D721Med (cell line): ENCODE data around the gene CCDC141.
"Not testable (repeated sequence)": the region's sequence is repeated elsewhere in the genome, so short reads cannot be mapped to it uniquely, and the experiment has no call there.

Experiments
- DNase-seq: peaks from one replicate; pipeline ENCODE4 v3.0.0; 2011; ENCODE audit warnings: low spot score; ENCODE audit not compliant: insufficient read length
- FAIRE-seq: peaks from 2 replicates; lab custom pipeline; 2011; peaks lifted over from hg19 to GRCh38; lab: Jason Lieb, UNC
- TF ChIP-seq, protein P1 (sequence below): IDR thresholded peaks from 2 replicates; pipeline ENCODE4 v1.5.1; 2012; ENCODE audit warnings: mild to moderate bottlenecking, control low read depth; ENCODE audit not compliant: insufficient read depth; ENCODE audit errors: missing control alignments

The CCDC141 gene

DNA sequence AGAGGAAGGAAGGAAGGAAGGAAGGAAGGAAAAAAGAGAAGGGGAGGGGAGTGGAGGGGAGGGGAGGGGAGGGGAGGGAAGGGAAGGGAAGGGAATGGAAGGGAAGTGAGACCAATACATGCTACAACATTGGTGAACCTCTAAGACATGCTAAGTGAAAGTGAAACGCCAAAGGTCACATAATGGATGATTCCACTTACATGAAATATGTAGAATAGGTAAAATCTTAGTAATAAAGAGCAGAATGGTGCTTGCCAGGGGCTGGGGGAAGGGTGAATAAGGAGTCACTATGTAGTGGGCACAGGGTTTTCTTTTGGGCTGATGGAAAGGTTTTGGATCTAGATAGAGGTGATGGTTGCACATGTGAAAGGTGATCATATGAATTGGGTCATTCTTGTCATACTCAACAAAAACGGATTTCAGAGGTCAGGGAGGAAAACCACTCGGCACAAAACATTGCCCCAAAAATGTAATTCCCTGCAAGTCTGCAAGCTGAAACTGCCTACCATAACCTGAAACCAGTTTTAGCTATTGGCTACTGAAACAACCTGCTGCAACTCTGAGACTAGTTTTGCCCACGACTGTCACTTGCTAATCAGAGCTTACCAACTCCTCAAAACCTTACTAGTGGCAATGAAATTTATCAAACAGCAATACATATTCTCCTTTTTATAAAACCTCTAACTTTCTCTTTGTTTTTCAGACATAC lies 59.2 kb downstream of the CCDC141 start:
- TF ChIP-seq, protein P1, sequence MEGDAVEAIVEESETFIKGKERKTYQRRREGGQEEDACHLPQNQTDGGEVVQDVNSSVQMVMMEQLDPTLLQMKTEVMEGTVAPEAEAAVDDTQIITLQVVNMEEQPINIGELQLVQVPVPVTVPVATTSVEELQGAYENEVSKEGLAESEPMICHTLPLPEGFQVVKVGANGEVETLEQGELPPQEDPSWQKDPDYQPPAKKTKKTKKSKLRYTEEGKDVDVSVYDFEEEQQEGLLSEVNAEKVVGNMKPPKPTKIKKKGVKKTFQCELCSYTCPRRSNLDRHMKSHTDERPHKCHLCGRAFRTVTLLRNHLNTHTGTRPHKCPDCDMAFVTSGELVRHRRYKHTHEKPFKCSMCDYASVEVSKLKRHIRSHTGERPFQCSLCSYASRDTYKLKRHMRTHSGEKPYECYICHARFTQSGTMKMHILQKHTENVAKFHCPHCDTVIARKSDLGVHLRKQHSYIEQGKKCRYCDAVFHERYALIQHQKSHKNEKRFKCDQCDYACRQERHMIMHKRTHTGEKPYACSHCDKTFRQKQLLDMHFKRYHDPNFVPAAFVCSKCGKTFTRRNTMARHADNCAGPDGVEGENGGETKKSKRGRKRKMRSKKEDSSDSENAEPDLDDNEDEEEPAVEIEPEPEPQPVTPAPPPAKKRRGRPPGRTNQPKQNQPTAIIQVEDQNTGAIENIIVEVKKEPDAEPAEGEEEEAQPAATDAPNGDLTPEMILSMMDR: no peak
- DNase-seq (no peak), FAIRE-seq (no peak)

DNA sequence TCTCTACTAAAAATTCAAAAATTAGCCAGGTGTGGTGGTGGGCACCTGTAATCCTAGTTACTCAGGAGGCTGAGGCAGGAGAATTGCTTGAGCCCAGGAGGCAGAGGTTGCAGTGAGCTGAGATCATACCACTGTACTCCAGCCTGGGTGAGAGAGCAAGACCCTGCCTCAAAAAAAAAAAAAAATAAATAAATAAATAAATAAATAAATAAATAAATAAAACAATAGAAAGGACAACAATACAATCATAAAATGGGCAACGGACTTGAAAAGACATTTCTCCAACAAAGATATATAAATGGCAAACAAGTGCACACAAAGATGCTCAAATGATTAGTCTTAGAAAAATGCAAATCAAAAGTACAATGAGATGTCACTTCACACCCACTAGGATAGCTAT lies 60.5 kb downstream of the CCDC141 start:
- FAIRE-seq, DNase-seq: not testable (repeated sequence)

DNA sequence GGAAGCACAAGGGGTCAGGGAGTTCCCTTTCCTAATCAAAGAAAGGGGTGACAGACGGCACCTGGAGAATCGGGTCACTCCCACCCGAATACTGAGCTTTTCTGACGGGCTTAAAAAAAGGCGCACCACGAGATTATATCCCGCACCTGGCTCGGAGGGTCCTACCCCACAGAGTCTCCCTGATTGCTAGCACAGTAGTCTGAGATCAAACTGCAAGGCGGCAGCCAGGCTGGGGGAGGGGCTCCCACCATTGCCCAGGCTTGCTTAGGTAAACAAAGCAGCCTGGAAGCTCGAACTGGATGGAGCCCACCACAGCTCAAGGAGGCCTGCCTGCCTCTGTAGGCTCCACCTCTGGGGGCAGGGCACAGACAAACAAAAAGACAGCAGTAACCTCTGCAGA lies 67.3 kb downstream of the CCDC141 start:
- DNase-seq, FAIRE-seq: not testable (repeated sequence)

DNA sequence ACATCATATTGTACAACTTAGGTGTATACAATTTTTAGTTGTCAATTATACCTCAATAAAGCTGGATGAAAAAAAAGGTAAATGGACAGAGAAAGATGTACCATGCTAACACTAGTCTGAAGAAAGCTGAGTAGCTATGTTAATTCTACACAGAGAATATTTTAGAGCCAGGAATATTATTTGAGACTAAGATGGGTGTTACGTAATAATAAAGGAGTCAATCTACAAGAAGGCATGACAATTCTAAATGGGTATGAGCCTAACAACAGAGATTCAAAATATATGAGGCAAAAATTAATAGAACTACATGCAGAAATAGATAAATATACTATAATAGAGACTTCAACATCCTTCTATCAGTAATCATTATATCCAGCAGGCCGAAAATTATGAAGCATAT lies 69.1 kb downstream of the CCDC141 start:
- FAIRE-seq (no peak), DNase-seq (no peak)
- TF ChIP-seq, protein P1: no peak

DNA sequence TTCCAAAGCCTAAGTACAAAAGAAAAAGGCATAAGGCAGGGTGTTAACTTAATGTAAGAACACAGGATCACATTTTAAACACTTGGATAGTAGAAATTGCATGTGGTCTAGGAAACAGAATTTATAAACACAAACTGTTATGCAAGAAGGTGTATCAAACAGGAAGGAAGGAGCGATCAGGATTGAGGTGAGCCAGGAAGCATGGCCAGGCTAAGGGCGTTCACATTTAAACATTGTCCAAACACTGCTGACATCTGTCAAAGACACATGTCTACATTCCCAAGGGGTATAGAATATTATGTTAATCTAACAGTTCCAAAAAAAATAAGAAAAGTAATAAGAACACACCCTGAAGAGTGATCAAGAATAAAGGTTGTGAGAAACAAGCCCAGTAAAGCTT lies 71.3 kb downstream of the CCDC141 start:
- TF ChIP-seq, protein P1: no peak
- no peak for DNase-seq
- no peak for FAIRE-seq

DNA sequence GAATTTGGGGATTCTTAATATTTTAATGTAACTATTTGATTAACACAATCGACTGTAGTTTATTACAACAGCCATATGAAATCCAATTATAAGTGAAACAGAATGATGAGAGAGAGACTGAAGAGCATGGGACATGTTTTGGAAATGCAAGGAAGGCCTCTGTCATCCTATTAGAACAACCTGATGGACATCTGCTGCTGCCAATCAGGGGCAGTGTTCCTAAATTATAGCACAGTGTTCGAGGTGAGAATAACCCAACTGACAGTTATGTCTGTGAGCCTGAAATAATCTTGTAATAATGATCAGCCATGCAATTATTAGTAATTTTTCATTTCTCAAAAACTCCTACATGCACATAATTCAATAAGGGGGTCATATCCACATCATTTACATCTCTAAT lies 73.6 kb downstream of the CCDC141 start:
- TF ChIP-seq, protein P1: no peak
- no peak for DNase-seq
- no peak for FAIRE-seq

DNA sequence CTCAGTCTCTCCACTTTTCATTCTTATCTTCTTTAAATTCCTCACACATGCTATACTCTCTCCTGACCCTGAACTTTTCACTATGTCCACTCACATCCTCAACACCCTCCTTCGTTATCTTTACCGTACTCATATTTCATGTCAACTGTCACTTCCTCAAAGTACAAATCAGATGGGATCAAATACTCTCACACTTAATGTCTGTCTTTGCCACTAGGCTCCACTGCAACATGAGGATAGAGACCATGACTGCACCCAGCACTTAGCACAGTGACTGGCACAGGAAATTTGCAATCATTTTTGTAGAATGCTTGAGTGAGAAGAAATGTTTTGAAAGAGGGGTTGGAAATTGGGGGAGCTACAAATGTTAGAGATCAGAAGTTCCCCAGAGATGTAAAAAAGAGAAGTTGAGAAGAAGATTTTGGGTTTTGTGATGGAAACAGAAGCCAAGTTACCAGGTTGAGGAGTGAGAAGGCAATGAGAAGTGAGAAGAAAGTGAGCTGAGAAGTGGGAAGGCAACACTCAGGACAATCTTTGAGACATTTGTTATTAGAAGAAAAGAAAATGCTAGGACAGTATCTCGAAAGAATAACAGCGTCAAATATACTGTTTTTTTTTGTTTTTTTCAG lies 87.0 kb downstream of the CCDC141 start:
- FAIRE-seq: no peak
- no peak for DNase-seq
- TF ChIP-seq, protein P1: no peak

DNA sequence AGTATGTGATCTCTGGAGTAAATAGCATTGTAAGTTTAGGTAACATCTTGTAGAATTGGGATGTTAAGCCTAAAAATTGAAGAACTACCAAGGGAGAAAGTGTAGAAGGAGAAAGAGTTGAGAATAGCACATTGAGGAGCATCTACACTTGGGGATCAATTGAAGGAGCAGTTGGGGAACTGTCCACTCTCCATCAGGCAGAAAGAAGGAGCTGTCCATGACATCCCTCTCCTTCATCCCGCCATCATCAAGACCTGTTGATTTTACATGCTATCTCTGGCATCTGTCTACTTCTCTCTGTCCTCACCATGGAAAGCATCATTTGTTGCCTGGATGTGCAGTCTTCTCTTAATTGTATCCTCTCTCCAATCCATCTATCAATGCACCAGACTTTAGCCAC lies 87.8 kb downstream of the CCDC141 start:
- TF ChIP-seq, protein P1: no peak
- FAIRE-seq (no peak), DNase-seq (no peak)
